Skeletal muscle tissue (tissue), 4 donors: ENCODE measurements around the gene NPAS3. TPM values are rescaled to one million over a fixed set of nuclear protein-coding genes. Genes with fewer than 3 reads are reported as not detected.

Experiments
- H3K27ac ChIP-seq: one replicate; pipeline ENCODE4 v1.7.0; 2013; ENCODE audit warnings: mild to moderate bottlenecking, low read depth, low read length, inconsistent platforms
- H3K27me3 ChIP-seq, 3 donors: one replicate each; pipeline ENCODE4 v1.7.0; 2013; ENCODE audit warnings: low read length in 3 of 3; ENCODE audit not compliant: control insufficient read depth in 3 of 3, insufficient read depth in 3 of 3
- H3K36me3 ChIP-seq, 3 donors: one replicate each; pipeline ENCODE4 v1.7.0; 2013; ENCODE audit warnings: low read length in 3 of 3; ENCODE audit not compliant: control insufficient read depth in 3 of 3, insufficient read depth in 3 of 3
- H3K4me1 ChIP-seq, 3 donors: one replicate each; pipeline ENCODE4 v1.7.0; 2013; ENCODE audit warnings: low read length in 3 of 3, mild to moderate bottlenecking in 3 of 3; ENCODE audit not compliant: control insufficient read depth in 3 of 3, insufficient read depth in 3 of 3
- H3K4me3 ChIP-seq, 3 donors: one replicate each; pipeline ENCODE4 v1.7.0; 2013; ENCODE audit warnings: low read length in 3 of 3
- H3K9ac ChIP-seq, 3 donors: one replicate each; pipeline ENCODE4 v1.7.0; 2013; ENCODE audit warnings: low read length in 3 of 3, mild to moderate bottlenecking in 3 of 3, moderate library complexity in 2 of 3, low read depth in 1 of 3
- H3K9me3 ChIP-seq, 3 donors: one replicate each; pipeline ENCODE4 v1.7.0; 2013; ENCODE audit warnings: low read length in 3 of 3; ENCODE audit not compliant: control insufficient read depth in 3 of 3
- total RNA-seq: library from RNA; depleted of rRNA; stranded (reverse); fragments of >200 nt; gene quantifications from one replicate; pipeline ENCODE4 v1.2.3, GENCODE V29; 2014
- donor health status: Osteomylitis.

The NPAS3 gene
- total RNA-seq, 1 donor from 2014 or later, result 9.9 TPM

DNA sequence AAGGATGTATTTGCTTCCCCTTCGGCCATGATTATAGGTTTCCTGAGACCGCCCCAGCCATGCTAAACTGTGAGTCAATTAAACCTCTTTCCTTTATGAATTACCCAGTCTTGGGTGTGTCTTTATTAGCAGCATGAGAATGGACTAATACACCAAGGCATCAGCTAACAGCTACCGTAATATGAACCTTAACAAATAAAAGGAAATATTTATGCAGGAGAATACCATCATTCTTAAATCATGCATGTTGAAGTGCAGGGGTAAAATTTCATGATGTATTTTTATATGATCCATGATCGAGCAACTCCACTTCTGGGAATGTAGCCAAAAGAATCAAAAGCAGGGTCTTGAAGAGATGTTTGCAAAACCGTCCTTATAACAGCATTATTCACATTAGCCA, 379.0 kb downstream of the NPAS3 start:
- Histone ChIP-seq H3K36me3 (no peaks in the 10 kb centered on the region), H3K4me3 (no peak overlapping the region), H3K27me3 (no peaks in the 10 kb centered on the region), H3K9me3 (no peaks in the 10 kb centered on the region), H3K9ac (no peak overlapping the region), H3K27ac (no peak overlapping the region), H3K4me1 (no peaks in the 10 kb centered on the region)

GRCh38 chr14:33323979-33324378, 385.3 kb downstream of the NPAS3 start:
- Histone ChIP-seq H3K27me3 (no peaks in the 10 kb centered on the region), H3K9me3 (no peaks in the 10 kb centered on the region), H3K27ac (no peak overlapping the region), H3K36me3 (no peaks in the 10 kb centered on the region), H3K9ac (no peak overlapping the region), H3K4me1 (no peaks in the 10 kb centered on the region), H3K4me3 (no peak overlapping the region)

GRCh38 chr14:33331176-33331949, 392.7 kb downstream of the NPAS3 start:
- Histone ChIP-seq H3K36me3 (no peaks in the 10 kb centered on the region), H3K4me1 (no peaks in the 10 kb centered on the region), H3K9ac (no peak overlapping the region), H3K9me3 (peaks cover 0 to 2% (median 0%) of the 10 kb centered on the region in 3 donors), H3K27ac (no peak overlapping the region), H3K4me3 (no peak overlapping the region), H3K27me3 (no peaks in the 10 kb centered on the region)

DNA sequence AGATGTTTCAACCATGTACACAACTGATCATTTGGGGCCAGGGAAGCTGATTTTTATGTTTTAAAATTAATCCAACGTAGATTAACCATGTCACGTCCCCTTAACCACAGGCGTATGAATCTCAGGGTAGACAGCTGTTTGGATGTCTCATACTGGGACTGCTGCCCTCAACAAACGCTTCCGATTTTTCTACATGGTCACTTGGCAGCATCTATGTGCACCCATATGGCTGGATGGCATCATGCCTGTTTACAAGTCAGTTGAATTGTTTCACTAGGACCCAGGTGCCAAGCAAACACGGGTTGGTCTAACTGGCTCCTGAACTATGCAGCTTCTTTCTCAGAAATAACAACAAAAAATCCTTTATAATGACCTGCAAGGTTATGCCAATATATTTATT, 393.8 kb downstream of the NPAS3 start:
- Histone ChIP-seq H3K4me1 (no peaks in the 10 kb centered on the region), H3K36me3 (no peaks in the 10 kb centered on the region), H3K4me3 (no peak overlapping the region), H3K9me3 (peaks cover 0 to 10% (median 0%) of the 10 kb centered on the region in 3 donors), H3K27me3 (no peaks in the 10 kb centered on the region), H3K27ac (no peak overlapping the region), H3K9ac (no peak overlapping the region)

DNA sequence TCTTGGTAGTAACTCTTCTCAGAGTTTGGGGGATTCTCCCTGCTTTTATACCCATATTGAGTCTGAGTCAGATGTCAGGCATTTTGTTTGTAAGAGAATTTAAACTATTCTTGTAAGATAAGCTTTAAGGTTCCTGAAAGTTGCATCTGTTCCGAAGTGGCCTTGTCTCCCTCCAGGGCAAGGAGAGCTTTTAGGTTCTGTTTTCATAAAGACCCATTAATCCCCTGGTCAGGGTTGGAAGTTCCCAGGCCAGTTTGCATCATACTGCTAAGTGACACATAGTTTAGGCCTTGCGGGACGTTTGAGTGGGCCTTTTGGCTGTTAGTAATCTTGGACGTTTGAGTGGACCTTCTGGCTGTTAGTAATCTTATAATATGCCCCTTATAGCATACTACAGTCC, 396.7 kb downstream of the NPAS3 start:
- Histone ChIP-seq H3K4me1 (no peaks in the 10 kb centered on the region), H3K27me3 (no peaks in the 10 kb centered on the region), H3K27ac (no peak overlapping the region), H3K36me3 (no peaks in the 10 kb centered on the region), H3K9ac (no peak overlapping the region), H3K4me3 (no peak overlapping the region), H3K9me3 (peaks cover 0 to 10% (median 0%) of the 10 kb centered on the region in 3 donors)

DNA sequence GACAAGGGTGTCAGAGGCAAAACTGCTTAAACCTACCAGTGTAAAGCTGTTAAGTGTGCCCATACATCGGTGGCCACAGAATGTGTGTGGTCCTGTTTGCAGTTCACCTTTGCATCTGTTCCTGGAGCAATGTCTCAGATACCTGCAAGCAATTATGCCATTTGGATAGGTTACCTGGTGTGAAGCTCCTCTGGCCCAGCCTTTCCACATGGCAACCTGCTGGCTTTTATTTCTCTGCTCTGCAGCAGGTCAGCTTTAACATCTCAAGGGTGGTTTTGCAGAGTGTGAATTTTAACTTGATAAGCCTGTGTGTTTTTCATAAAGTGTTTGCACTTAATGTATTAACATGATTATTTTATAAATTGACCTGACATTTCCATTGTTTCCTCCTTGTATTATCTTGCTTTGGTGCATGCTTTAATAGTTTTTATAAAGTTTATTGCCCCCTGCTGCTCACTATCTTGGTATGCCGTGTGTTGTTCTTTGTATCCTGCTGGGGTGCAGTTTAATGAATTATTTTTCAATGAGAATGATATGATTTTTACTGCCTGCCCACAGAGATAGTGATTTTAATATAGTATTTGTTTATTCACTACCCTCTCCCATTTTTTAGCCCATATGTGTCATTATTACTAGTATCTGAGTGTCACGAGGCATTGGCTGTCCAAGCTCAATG, 403.8 kb downstream of the NPAS3 start:
- Histone ChIP-seq H3K4me1 (no peaks in the 10 kb centered on the region), H3K27ac (no peak overlapping the region), H3K27me3 (no peaks in the 10 kb centered on the region), H3K9ac (no peak overlapping the region), H3K36me3 (no peaks in the 10 kb centered on the region), H3K4me3 (no peak overlapping the region), H3K9me3 (no peaks in the 10 kb centered on the region)

DNA sequence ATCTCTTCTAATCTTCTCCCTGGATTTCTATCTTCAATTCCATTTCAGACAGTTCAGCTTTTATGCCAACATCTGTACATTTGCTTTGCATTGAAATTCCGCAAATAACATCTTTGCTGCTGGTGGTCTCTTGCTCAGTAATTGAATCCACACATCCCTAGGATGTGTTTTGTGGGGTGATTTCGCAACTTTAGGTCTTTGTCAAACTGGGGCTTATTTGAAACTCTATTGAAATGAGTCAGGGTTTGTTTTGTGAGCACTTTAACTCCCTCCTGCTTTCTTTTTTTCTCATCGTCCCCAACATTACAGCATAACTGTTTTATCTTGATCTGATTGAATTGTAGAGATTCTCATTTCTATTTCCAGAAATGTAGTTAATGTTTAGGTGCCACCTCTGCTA, 404.3 kb downstream of the NPAS3 start:
- Histone ChIP-seq H3K4me1 (no peaks in the 10 kb centered on the region), H3K27me3 (no peaks in the 10 kb centered on the region), H3K4me3 (no peak overlapping the region), H3K36me3 (no peaks in the 10 kb centered on the region), H3K9me3 (no peaks in the 10 kb centered on the region), H3K27ac (no peak overlapping the region), H3K9ac (no peak overlapping the region)

GRCh38 chr14:33347796-33348195, 409.1 kb downstream of the NPAS3 start:
- Histone ChIP-seq H3K36me3 (no peaks in the 10 kb centered on the region), H3K27me3 (no peaks in the 10 kb centered on the region), H3K4me3 (no peak overlapping the region), H3K27ac (no peak overlapping the region), H3K9ac (no peak overlapping the region), H3K4me1 (no peaks in the 10 kb centered on the region), H3K9me3 (no peaks in the 10 kb centered on the region)

DNA sequence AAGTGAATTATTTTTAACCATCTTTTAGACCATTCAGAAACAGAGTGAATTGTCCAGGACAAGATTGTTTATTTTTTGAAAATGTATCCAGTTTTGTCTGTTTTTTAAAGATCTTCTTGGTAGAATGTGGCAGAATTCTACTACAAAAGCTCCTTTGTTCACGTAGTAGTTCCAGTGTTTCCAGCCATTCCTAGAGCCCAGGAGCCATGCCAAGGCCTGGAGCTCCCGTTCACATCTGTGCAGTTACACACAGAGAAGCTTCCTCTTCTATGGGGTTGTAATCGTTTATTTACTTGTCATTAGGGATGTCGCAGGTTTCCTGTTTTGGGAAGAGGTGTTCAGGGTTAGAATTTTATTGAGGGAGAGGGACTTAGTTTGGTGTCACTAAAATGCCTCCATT, 409.8 kb downstream of the NPAS3 start:
- Histone ChIP-seq H3K27ac (no peak overlapping the region), H3K4me3 (no peak overlapping the region)

GRCh38 chr14:33349871-33350270, 411.2 kb downstream of the NPAS3 start:
- H3K27me3 ChIP-seq, result no peaks in the 10 kb centered on the region

More for the DNA sequence above, 409.8 kb downstream of the NPAS3 start:
- no peaks in the 10 kb centered on the region for H3K36me3 ChIP-seq
- H3K9ac ChIP-seq, result no peak overlapping the region
- H3K9me3 ChIP-seq, result no peaks in the 10 kb centered on the region
- H3K4me1 ChIP-seq, result no peaks in the 10 kb centered on the region
- no peaks in the 10 kb centered on the region for H3K27me3 ChIP-seq

More at GRCh38 chr14:33349871-33350270, 411.2 kb downstream of the NPAS3 start:
- H3K9ac ChIP-seq, result no peak overlapping the region
- H3K27ac ChIP-seq, result no peak overlapping the region
- no peaks in the 10 kb centered on the region for H3K4me1 ChIP-seq
- H3K9me3 ChIP-seq, result no peaks in the 10 kb centered on the region
- no peak overlapping the region for H3K4me3 ChIP-seq
- H3K36me3 ChIP-seq, result no peaks in the 10 kb centered on the region
